Activated CD4-positive, alpha-beta T cell treated with anti-CD3 and anti-CD28 coated beads, Interleukin-2, amount 10 ng/mL, durations not matched to agents 7 days and 5 days (primary cell): ENCODE measurements around the gene PPP1CA. TPM values are rescaled to one million over a fixed set of nuclear protein-coding genes. Genes with fewer than 3 reads are reported as not detected.

Experiments
- CTCF ChIA-PET: fragments of 350-600 bp; sonication (Branson Sonifier 250); formaldehyde crosslinking; loops from one replicate; lab custom pipeline; 2021; ENCODE audit warnings: antibody characterized with exemption; lab: Charles Lee
- POLR2A ChIA-PET: fragments of 350-600 bp; sonication (Branson Sonifier 250); formaldehyde crosslinking; loops from one replicate; lab custom pipeline; 2021; ENCODE audit warnings: antibody characterized with exemption; lab: Charles Lee
- DNase-seq: peaks from one replicate; pipeline ENCODE4 v3.0.0-alpha.2; 2020
- H3K27ac Mint-ChIP-seq: one replicate; pipeline ENCODE4 v1.8.0; 2021; ENCODE audit warnings: mild to moderate bottlenecking, moderate library complexity, mixed read lengths
- H3K27me3 Mint-ChIP-seq: one replicate; pipeline ENCODE4 v1.8.0; 2021; ENCODE audit warnings: mixed read lengths
- H3K36me3 Mint-ChIP-seq: one replicate; pipeline ENCODE4 v1.8.0; 2021; ENCODE audit warnings: low read depth, mixed read lengths
- H3K4me1 Mint-ChIP-seq: one replicate; pipeline ENCODE4 v1.8.0; 2021; ENCODE audit warnings: mixed read lengths
- H3K4me3 Mint-ChIP-seq: one replicate; pipeline ENCODE4 v1.8.0; 2021; ENCODE audit warnings: mild to moderate bottlenecking, moderate library complexity, mixed read lengths
- H3K9me3 Mint-ChIP-seq: one replicate; pipeline ENCODE4 v1.8.0; 2021; ENCODE audit warnings: mixed read lengths
- total RNA-seq, 2 experiments: library from RNA; stranded (reverse); gene quantifications; one replicate each; pipeline ENCODE4 v1.2.3, GENCODE V29; 2021

PPP1CA gene
- total RNA-seq, 2 experiments from 2014 or later: 301 to 331 TPM

DNA sequence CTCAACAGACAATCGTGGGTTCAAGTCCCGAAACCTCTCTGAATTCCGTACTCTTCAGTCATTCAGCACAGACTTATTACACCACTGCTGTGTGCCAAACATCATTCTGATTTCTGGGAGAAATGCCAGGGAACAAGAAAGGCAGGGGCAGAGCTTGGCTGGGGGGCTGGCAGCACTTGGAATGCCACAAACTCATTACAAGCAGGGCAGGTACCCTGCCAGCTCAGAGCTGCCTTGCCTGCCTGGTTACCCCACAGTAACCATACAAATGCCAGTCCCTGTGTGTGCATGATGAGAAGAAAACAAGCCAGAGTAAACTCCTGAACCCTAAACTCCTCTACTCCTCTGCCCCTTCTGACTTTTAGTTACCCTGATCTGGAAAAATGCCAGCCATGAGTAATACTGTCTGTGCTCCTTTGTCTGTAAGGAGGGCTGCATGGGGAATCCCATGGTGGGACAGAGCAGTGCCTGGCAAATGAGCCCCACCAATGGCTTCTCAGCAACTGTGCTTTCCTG, 16.7 kb downstream of the PPP1CA start:
- Mint-ChIP-seq H3K36me3 (no peaks in the 10 kb centered on the region), H3K27me3 (peaks cover 22% of the 10 kb centered on the region), H3K27ac (no peak overlapping the region), H3K4me1 (peaks cover 15% of the 10 kb centered on the region), H3K9me3 (no peaks in the 10 kb centered on the region), H3K4me3 (no peak overlapping the region)
- CTCF ChIA-PET: interaction anchor here (4.8 to 38.4 kb wide), 2 partner anchors 17 to 21 kb away, joined by 17 to 841 read pairs; partner anchors contain the start of genes CLCF1, POLD4 and PPP1CA
- POLR2A ChIA-PET: no interaction called here
- DNase-seq: no peak

DNA sequence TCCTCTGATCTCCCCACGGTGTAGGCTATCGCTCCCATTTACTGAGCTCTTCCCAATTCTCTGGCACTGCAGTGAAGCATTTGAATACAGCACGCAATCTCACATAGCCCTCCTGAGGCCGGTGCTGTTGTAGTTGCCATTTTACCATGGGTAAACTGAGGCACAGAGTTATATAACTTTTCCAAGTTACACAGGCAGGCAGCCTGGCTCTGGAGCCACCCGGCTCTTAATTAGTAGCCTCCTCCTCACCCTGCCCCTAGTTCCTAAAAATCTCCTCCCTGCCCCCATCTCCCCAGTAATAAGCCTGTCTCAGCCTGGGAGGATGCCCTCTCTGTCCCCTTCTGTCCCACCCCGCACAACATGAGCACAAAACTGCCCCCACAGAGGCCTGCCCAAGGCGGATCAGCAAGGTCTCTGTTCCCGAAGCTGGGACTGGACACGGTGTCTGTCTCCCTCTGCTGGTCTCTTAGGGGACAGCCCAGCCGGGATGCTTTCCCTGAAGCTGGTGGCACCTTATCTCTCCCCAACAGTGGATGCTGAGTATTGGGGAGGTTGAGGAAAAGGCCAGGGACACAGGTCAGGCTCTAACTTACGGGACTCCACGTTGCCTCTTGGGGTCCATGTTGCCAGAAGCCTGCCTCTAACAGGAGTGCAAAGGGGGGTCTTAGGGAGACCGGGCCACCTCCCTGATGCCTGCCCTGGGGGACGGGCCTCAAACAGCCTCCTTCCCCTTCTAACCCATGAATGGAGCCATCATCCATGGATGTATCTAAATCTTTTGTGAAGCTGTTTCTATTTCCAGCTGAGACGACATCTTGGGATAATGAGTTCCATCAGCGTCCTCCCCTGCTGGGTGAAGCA, 19.2 kb downstream of the PPP1CA start:
- peak; percentile 87 for DNase-seq
- ChIA-PET CTCF (interaction anchor here (0.5 to 38.4 kb wide), 42 partner anchors 8 to 749 kb away, joined by 3 to 841 read pairs (median 4); partner anchors contain the start of genes AIP, CLCF1, GRK2 and POLD4), POLR2A (interaction anchor here (0.6 kb wide), 1 partner anchor 616 kb away, joined by 3 read pairs; no protein-coding TSS in a partner anchor)
- H3K27me3 Mint-ChIP-seq: peaks cover 28% of the 10 kb centered on the region
- H3K4me1 Mint-ChIP-seq: peaks cover 6% of the 10 kb centered on the region
- H3K36me3 Mint-ChIP-seq: no peaks in the 10 kb centered on the region
- H3K27ac Mint-ChIP-seq: no peak overlapping the region
- H3K9me3 Mint-ChIP-seq: no peaks in the 10 kb centered on the region
- no peak overlapping the region for H3K4me3 Mint-ChIP-seq

DNA sequence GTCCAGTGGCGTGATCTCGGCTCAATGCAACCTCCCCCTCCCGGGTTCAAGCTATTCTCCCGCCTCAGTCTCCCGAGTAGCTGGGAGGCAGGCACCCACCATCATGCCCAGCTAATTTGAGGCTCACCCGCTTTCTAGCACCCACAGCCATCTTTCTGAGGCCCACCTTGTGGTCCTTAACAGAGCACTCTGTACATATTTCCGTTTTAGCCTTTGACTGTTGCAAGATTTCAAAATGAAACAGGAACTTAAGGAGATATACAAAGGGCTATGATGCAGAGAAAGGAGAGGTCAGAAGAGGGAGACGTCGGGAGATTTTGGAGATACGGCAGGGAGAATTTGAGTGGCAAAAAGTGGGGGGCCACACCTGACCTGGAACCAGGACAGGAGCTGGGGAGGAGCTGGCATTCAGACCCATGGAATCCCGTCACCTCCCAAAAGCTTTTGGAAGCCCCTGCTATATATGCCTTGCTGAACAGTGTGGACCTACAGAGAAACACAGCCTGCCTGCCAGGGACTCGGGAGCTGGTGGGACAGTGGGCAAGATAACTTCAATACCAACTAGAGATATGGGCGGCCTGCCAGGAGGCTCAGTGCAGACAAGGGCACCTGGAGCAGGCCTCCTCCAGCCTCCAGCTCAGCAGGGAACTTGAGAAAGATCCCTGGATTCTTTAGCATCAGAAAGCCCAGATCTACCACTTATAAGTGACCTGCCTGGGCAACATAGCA, 20.2 kb downstream of the PPP1CA start:
- Mint-ChIP-seq H3K36me3 (no peaks in the 10 kb centered on the region), H3K27me3 (peaks cover 35% of the 10 kb centered on the region), H3K27ac (no peak overlapping the region), H3K4me3 (no peak overlapping the region), H3K4me1 (peaks cover 6% of the 10 kb centered on the region), H3K9me3 (no peaks in the 10 kb centered on the region)
- POLR2A ChIA-PET: interaction anchor here (0.6 kb wide), 1 partner anchor 615 kb away, joined by 3 read pairs; no protein-coding TSS in a partner anchor
- DNase-seq: no peak
- CTCF ChIA-PET: interaction anchor here (0.6 to 38.4 kb wide), 26 partner anchors 9 to 326 kb away, joined by 3 to 841 read pairs (median 5); partner anchors contain the start of genes AIP, CLCF1, POLD4 and PPP1CA

DNA sequence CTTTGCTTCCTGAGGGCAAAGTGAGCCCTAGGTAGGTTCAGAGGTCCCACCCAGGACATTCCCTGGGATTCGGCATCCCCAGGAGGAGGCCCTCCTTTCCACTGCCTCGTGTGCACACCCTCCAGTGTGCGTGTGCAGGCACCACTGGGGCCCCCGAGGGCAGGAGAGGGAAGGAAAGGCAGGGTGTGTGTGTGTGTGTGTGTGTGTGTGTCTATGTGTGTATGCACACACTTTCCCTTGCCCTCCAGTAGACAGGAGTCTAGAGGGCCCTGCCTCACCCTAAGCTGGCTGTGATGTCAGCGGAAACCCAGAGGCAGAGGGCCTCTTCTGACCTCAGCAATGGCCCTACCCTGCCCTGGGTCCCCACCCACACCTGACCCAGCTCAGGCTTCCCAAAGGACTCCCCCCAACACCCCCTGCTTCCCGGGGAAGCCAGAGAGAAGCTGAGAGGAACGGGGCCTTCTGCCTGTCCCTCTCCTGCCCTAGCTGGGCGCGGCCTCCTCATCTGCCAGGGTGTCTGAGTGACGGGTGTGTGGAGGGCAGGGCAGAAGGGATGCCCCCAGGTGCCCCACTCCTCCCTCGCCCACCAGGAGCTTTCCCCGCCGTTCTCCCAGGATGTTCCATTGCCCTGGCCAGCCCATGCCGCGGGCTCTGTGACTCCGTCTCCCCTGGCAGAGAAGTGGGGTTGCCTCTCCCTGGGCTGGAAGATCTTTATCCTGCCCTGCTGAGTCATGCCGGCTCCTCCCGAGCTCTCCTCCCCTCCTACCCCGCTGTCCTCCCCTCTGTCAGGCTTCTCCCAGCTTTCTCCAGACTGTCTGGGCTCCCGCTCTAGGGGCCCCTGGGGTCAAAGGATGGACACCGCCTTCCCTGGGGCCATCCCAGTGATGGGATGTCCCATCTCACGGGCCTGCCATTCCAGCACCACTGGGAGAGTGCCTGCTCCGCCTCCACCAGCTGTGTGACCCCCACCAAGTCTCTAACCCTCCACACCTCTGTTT, 22.3 kb downstream of the PPP1CA start:
- H3K36me3 Mint-ChIP-seq: no peaks in the 10 kb centered on the region
- peaks cover 43% of the 10 kb centered on the region for H3K27me3 Mint-ChIP-seq
- H3K27ac Mint-ChIP-seq: peak overlapping the region; percentile 50
- H3K9me3 Mint-ChIP-seq: no peaks in the 10 kb centered on the region
- POLR2A ChIA-PET: no interaction called here
- DNase-seq: no peak
- no peak overlapping the region for H3K4me3 Mint-ChIP-seq
- CTCF ChIA-PET: interaction anchor here (1.1 to 38.4 kb wide), 3 partner anchors 11 to 22 kb away, joined by 6 to 841 read pairs (median 32); partner anchors contain the start of genes CLCF1, POLD4, PPP1CA and RAD9A
- peaks cover 11% of the 10 kb centered on the region for H3K4me1 Mint-ChIP-seq

DNA sequence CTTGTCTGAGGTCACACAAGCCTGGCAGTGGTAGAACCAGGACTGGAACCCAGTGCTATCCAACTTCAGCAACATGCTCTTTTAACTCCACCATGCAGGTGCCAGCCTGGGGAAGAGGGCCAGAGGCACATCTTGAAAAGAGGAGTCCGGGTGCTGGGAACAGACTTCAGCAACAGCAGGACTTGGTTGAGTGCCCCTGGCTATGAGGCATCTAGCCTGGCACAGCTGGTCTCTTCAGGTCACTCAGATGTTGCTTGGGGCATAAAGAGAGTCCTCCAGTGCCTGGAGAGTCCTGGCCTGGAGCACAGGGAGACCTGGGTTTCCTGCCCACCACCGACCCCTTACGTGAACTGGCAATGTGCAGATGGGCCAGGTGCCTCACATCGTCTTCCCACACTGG, 23.1 kb downstream of the PPP1CA start:
- peaks cover 16% of the 10 kb centered on the region for H3K4me1 Mint-ChIP-seq

DNA sequence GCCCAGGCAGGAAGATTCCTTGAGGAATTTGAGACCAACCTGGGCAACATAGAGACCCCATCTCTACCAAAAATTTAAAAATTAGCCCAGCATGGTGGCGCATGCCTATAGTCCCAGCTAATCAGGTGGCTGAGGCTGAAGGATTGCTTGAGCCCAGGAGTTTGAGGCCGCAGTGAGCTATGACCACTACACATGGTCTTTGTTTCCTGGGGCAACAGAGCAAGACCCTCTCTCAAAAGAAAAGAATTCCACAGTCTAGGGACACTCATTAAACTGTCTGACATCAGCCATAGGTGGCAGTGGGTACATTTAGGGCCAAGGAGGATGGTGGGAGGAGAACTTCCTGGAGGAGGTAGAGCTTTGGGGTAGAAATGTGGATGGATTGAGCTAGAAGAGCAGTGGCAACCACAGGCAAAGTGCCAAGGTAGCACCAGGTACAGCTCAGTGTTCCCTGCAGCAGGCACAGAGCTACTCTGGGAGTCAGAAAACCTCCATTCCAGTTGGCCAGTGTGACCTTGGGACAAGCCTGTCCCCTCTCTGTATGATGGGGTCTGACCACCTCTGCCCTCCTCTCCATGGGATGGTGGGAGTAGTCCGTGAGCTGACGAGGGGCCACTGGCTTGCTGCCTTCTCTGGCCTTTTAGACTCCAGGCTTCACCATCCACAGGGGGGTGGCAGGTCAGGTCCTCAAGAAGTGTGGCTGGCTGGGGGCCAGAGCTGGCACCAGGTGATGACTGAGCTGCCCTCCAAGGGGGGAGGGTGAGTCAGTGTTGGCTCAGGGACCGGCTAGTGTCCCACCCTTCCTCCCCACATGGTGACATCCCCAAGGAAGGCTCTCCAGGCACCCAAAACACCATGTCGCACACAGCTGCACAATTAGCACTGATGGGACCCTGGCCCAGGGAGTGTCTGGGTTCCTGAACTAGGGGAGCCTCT, 24.5 kb downstream of the PPP1CA start:
- Mint-ChIP-seq H3K27me3 (peaks cover 47% of the 10 kb centered on the region), H3K4me1 (peaks cover 16% of the 10 kb centered on the region), H3K9me3 (no peaks in the 10 kb centered on the region), H3K36me3 (no peaks in the 10 kb centered on the region), H3K27ac (no peak overlapping the region), H3K4me3 (no peak overlapping the region)
- ChIA-PET CTCF (interaction anchor here (0.7 to 38.4 kb wide), 6 partner anchors 9 to 124 kb away, joined by 3 to 841 read pairs (median 4); partner anchors contain the start of genes CLCF1, POLD4, PPP1CA and RAD9A), POLR2A (no interaction called here)
- no peak for DNase-seq

More for the DNA sequence above, 23.1 kb downstream of the PPP1CA start:
- no peaks in the 10 kb centered on the region for H3K9me3 Mint-ChIP-seq
- H3K27ac Mint-ChIP-seq: no peak overlapping the region
- H3K27me3 Mint-ChIP-seq: peaks cover 47% of the 10 kb centered on the region
- no peak for DNase-seq
- CTCF ChIA-PET: interaction anchor here (1.1 to 38.4 kb wide), 4 partner anchors 8 to 32 kb away, joined by 4 to 841 read pairs (median 424); partner anchors contain the start of genes CLCF1, POLD4, PPP1CA and RAD9A
- POLR2A ChIA-PET: no interaction called here
- no peak overlapping the region for H3K4me3 Mint-ChIP-seq
- H3K36me3 Mint-ChIP-seq: no peaks in the 10 kb centered on the region

DNA sequence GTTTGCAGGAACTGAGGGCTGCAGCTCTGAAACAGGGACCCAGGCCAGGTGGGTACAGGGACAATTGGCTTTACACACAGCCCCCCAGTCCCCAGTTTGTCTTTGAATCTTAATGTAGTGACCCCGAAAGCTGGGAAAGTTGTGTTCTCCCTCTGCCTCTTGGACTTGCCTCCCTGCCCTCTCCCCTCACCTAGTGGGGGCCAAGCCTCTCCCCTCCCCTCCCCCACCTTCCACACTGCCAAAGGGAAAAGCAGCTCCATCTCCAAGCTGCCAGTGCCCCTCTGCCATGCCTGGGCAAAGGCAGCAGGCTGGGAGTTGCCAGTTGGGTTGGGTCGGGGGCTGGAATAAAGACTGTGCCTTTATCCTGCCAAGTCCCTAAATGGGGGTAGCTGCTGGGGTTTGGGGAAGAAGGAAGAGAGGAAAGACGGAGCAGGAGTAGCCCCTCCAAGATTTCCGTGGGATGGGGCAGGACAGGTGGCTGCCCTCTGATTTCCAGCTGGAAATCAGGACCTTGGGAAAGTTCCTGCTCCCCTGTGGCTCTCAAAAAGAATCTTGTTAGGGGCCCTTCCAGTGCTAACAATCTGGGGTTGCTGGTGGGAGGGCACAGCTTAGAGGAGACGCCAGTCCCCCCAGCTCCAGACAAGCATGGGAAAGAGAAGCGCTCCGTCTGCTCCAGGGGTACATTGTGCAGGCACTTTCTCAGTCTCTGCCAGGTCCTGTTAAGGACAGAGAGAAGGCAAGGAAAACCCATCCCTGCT, 25.4 kb downstream of the PPP1CA start:
- DNase-seq: no peak
- peaks cover 21% of the 10 kb centered on the region for H3K4me1 Mint-ChIP-seq
- H3K27me3 Mint-ChIP-seq: peaks cover 53% of the 10 kb centered on the region
- ChIA-PET POLR2A (no interaction called here), CTCF (interaction anchor here (0.7 to 38.4 kb wide), 5 partner anchors 10 to 123 kb away, joined by 3 to 841 read pairs (median 4); partner anchors contain the start of genes CLCF1, POLD4, PPP1CA and RAD9A)
- no peaks in the 10 kb centered on the region for H3K36me3 Mint-ChIP-seq
- H3K4me3 Mint-ChIP-seq: no peak overlapping the region
- H3K27ac Mint-ChIP-seq: no peak overlapping the region
- H3K9me3 Mint-ChIP-seq: no peaks in the 10 kb centered on the region

DNA sequence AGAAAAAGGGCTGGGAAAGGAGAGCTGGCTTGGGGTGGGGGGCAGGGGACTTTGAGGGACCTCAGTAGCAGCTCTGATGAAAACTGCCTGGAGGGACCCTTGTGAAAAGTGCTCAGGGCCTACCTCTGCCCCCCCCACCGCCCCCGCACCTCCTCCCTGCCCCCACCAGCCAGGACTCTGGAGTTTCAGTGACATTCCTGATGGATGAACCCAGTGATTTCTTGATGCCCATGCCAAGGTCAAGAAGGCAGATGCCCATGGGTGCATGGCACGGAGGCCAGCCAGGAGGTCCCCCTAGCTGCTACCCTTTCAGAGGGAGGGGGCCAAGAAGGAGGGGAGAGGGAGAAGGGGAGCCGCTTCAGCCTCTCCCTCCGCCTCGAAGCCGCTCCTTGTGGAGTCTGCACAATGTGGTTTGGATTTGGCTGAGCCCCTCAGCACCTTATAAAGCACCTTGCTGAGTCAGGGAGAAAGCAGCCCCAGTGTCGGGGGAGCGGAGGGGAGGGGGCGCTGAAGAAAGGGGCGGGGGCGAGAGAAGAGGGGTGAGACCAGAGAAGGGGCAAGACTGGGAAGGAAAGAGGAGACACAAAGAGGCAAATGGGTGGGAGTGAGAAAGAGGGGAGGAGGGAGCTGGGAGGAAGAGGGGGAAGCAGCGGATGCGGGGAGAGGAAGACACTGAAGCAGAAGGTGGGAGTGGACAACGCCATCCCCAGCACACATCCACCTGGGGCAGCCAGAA, 26.2 kb downstream of the PPP1CA start:
- POLR2A ChIA-PET: interaction anchor here (0.6 kb wide), 1 partner anchor 113 kb away, joined by 4 read pairs; no protein-coding TSS in a partner anchor
- CTCF ChIA-PET: interaction anchor here (0.7 to 38.4 kb wide), 3 partner anchors 11 to 41 kb away, joined by 3 to 841 read pairs (median 841); partner anchors contain the start of genes CLCF1, POLD4, PPP1CA and RAD9A
- Mint-ChIP-seq H3K9me3 (no peaks in the 10 kb centered on the region), H3K27me3 (peaks cover 55% of the 10 kb centered on the region), H3K4me1 (peaks cover 21% of the 10 kb centered on the region), H3K36me3 (no peaks in the 10 kb centered on the region), H3K4me3 (no peak overlapping the region), H3K27ac (no peak overlapping the region)
- DNase-seq: no peak

DNA sequence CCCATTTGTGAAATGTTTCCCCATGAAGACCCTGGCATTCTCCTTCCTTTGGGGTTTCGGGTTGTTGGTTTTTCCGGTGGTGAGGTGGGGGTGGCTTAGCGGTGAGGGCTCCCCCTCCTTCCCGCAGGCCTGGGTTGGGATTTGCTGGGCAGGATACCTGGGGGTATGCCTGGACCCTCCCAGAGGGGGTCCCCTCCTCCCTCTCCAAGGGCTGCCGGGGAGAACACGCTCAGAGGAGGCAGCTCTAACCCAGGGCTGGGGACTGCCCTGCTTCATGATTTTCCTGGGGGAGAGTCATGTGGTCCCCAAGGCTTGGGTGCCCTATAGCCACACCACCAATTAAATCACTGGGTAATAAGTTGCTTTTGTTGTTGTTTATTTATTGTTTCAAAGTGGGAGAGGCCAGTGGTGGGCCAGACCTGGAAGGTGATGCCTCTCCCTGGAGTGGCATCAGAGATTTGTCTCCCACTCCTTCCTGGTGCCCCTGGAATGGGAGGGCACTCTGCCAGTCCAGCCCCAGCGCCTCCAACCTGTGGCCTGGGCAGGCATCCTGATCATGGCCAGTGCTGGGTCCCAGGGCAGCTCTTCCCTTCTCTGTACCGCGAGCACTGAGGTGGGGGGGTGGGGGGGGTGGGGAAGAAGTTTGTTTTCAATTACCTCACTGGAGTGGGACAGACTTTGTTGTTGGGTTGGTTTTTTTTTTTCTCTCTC, 26.9 kb downstream of the PPP1CA start:
- peaks cover 27% of the 10 kb centered on the region for H3K4me1 Mint-ChIP-seq
- no peak overlapping the region for H3K27ac Mint-ChIP-seq
- peaks cover 60% of the 10 kb centered on the region for H3K27me3 Mint-ChIP-seq
- ChIA-PET CTCF (interaction anchor here (0.7 to 38.4 kb wide), 4 partner anchors 11 to 121 kb away, joined by 3 to 841 read pairs (median 422); partner anchors contain the start of genes CLCF1, POLD4, PPP1CA and RAD9A), POLR2A (interaction anchor here (0.6 kb wide), 1 partner anchor 112 kb away, joined by 4 read pairs; no protein-coding TSS in a partner anchor)
- no peaks in the 10 kb centered on the region for H3K36me3 Mint-ChIP-seq
- no peak for DNase-seq
- H3K9me3 Mint-ChIP-seq: no peaks in the 10 kb centered on the region
- peak overlapping the region; percentile 68 for H3K4me3 Mint-ChIP-seq
